HL-60/S4 treated with phorbol 12-myristate 13-acetate at 8.2 ng/mL for 4 days and 3 days (cell line): Measurements from ENCODE around the gene RARS1.

Experiments used
- in situ Hi-C: fragments of 300-500 bp; cut with MboI; formaldehyde crosslinking; loops from 2 replicates; pipeline ENCODE4 v1.15.0; 2022; ENCODE audit warnings: low sequenced_read_pairs

RARS1 gene

GRCh38 chr5:168553377-168554130 is 67.3 kb downstream of the RARS1 start:
- in situ Hi-C loops = no loop called here

GRCh38 chr5:168557389-168557788 is 71.1 kb downstream of the RARS1 start:
- in situ Hi-C loops = no loop called here

- in situ Hi-C loops = no loop called here
Measured at GRCh38 chr5:168562279-168562678, 76.0 kb downstream of the RARS1 start.

- in situ Hi-C loops = no loop called here
Measured at GRCh38 chr5:168563959-168564358, 77.7 kb downstream of the RARS1 start.

- in situ Hi-C loops = no loop called here
Measured at GRCh38 chr5:168568738-168569137, 82.5 kb downstream of the RARS1 start.
